Uterus (tissue), 2 donors: ENCODE data around the gene SIMC1.

Source experiments
- POLR2A ChIP-seq, 2 donors: fragments of 450-650 bp; IDR thresholded peaks; one replicate each; pipeline ENCODE4 v1.6.1; 2016; ENCODE audit warnings: antibody characterized with exemption in 2 of 2, mild to moderate bottlenecking in 1 of 2, moderate library complexity in 1 of 2
- TF ChIP-seq, protein P1 (sequence below), 4 experiments: fragments of 200-600 bp in 2 of 4; fragments of 450-650 bp in 2 of 4; sonication (generic) in 2 of 4; IDR thresholded peaks; one replicate each; pipeline ENCODE4 v1.5.1; 2016 to 2019; ENCODE audit warnings: antibody characterized with exemption in 4 of 4, mild to moderate bottlenecking in 2 of 4, moderate library complexity in 1 of 4

DNA sequence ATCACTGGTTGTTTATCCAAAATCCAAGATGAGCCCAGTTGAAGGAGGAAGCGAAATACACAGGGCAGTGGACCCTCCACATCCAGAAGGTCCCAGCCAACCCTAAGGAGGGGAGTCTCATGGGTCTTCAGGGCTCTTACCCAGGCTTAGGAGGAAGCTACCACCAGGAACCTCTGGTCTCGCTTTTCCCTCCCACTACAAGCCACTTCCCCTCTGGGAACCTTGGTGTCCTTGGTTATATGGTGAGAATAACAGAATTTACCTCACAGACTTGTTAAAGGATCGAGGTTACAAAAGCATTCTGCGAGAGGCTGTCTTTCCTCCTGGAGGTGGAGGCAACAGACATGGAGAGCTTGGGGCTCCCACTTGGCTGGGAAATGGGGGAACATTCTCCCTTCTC is 153.8 kb downstream of the SIMC1 start:
- TF ChIP-seq, protein P1, sequence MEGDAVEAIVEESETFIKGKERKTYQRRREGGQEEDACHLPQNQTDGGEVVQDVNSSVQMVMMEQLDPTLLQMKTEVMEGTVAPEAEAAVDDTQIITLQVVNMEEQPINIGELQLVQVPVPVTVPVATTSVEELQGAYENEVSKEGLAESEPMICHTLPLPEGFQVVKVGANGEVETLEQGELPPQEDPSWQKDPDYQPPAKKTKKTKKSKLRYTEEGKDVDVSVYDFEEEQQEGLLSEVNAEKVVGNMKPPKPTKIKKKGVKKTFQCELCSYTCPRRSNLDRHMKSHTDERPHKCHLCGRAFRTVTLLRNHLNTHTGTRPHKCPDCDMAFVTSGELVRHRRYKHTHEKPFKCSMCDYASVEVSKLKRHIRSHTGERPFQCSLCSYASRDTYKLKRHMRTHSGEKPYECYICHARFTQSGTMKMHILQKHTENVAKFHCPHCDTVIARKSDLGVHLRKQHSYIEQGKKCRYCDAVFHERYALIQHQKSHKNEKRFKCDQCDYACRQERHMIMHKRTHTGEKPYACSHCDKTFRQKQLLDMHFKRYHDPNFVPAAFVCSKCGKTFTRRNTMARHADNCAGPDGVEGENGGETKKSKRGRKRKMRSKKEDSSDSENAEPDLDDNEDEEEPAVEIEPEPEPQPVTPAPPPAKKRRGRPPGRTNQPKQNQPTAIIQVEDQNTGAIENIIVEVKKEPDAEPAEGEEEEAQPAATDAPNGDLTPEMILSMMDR (IDR thresholded peaks at IDR 0.05), result no peak
- TF ChIP-seq POLR2A (IDR thresholded peaks at IDR 0.05), result no peak
